Ishikawa (cell line): ENCODE data around the gene CD46.

Source experiments
- CEBPB ChIP-seq: IDR thresholded peaks from 2 replicates; pipeline ENCODE4 v1.6.1; 2012
- EP300 ChIP-seq: IDR thresholded peaks from 2 replicates; pipeline ENCODE4 v1.6.1; 2012; ENCODE audit warnings: borderline replicate concordance
- FOXM1 ChIP-seq: IDR thresholded peaks from 2 replicates; pipeline ENCODE4 v1.6.1; 2012; ENCODE audit warnings: low read depth, borderline replicate concordance
- MAX ChIP-seq: IDR thresholded peaks from 2 replicates; pipeline ENCODE4 v1.6.1; 2012
- NFIC ChIP-seq: IDR thresholded peaks from 2 replicates; pipeline ENCODE4 v1.6.1; 2012
- RAD21 ChIP-seq: IDR thresholded peaks from 2 replicates; pipeline ENCODE4 v1.6.1; 2012; ENCODE audit warnings: low read depth
- REST ChIP-seq: IDR thresholded peaks from 2 replicates; pipeline ENCODE4 v1.6.1; 2012; ENCODE audit warnings: low read depth, mild to moderate bottlenecking
- TAF1 ChIP-seq: IDR thresholded peaks from 2 replicates; pipeline ENCODE4 v1.6.1; 2012; ENCODE audit warnings: low read depth, mild to moderate bottlenecking
- TEAD4 ChIP-seq: IDR thresholded peaks from 2 replicates; pipeline ENCODE4 v1.6.1; 2012
- YY1 ChIP-seq: IDR thresholded peaks from 2 replicates; pipeline ENCODE4 v1.6.1; 2012; ENCODE audit warnings: low read depth
- ZBTB7A ChIP-seq: IDR thresholded peaks from 2 replicates; pipeline ENCODE4 v1.6.1; 2012; ENCODE audit warnings: low read depth

- TF ChIP-seq RAD21 (no peak), EP300 (no peak), CEBPB (no peak), TAF1 (peak; percentile 90), ZBTB7A (0 out of 2 replicates have a peak, but pooled peaks have one; percentile 17), MAX (peak; percentile 74), NFIC (peak; percentile 32; the same call in 1 of the 2 replicates), YY1 (peak; percentile 75), FOXM1 (no peak), REST (no peak), TEAD4 (no peak)
Measured at GRCh38 chr1:207751790-207752455, at the start of gene CD46.
